Esophagus muscularis mucosa (tissue), 4 donors: ENCODE measurements around the gene GAS2L2. TPM values are rescaled to one million over a fixed set of nuclear protein-coding genes. Genes with fewer than 3 reads are reported as not detected.

Experiments used
- DNase-seq: peaks from one replicate; pipeline ENCODE4 v3.0.0-alpha.2; 2017; ENCODE audit errors: extremely low spot score
- H3K27ac ChIP-seq, 4 donors: fragments of 200-600 bp; sonication (generic); replicated peaks in 1 of 4; 1 replicate in 3 of 4; 2 replicates in 1 of 4; pipeline ENCODE4 v1.5.1; 2016 to 2019; ENCODE audit warnings: mild to moderate bottlenecking in 1 of 4
- H3K27me3 ChIP-seq, 4 donors: fragments of 200-600 bp; sonication (generic); one replicate each; pipeline versions ENCODE4 v1.5.1 to v1.6.0; 2016 to 2019
- H3K36me3 ChIP-seq, 4 donors: fragments of 200-600 bp; sonication (generic); one replicate each; pipeline ENCODE4 v1.5.1; 2016 to 2019
- H3K4me1 ChIP-seq, 4 donors: fragments of 200-600 bp; sonication (generic); one replicate each; pipeline ENCODE4 v1.5.1; 2016 to 2019
- H3K4me3 ChIP-seq, 4 donors: fragments of 200-600 bp; sonication (generic); 1 replicate in 2 of 4; 2 replicates in 2 of 4; pipeline ENCODE4 v1.5.1; 2016 to 2019; ENCODE audit warnings: mild to moderate bottlenecking in 4 of 4, moderate library complexity in 1 of 4
- H3K9me3 ChIP-seq, 4 donors: fragments of 200-600 bp; sonication (generic); 1 replicate in 3 of 4; 2 replicates in 1 of 4; pipeline ENCODE4 v1.5.1; 2016 to 2019
- CTCF ChIP-seq, 3 experiments: fragments of 200-600 bp in 2 of 3; fragments of 450-650 bp in 1 of 3; sonication (generic) in 2 of 3; IDR thresholded peaks; one replicate each; pipeline ENCODE4 v1.5.1; 2017 to 2019; ENCODE audit warnings: antibody characterized with exemption in 3 of 3, mild to moderate bottlenecking in 2 of 3, moderate library complexity in 1 of 3
- EP300 ChIP-seq: sonication (generic); formaldehyde crosslinking; IDR thresholded peaks from one replicate; pipeline ENCODE4 v1.6.1; 2017; ENCODE audit warnings: antibody characterized with exemption
- POLR2A ChIP-seq: fragments of 450-650 bp; IDR thresholded peaks from one replicate; pipeline ENCODE4 v1.6.1; 2017; ENCODE audit warnings: antibody characterized with exemption, moderate library complexity, mild to moderate bottlenecking, low read depth
- POLR2AphosphoS5 ChIP-seq, 2 donors: sonication (generic); formaldehyde crosslinking; IDR thresholded peaks; one replicate each; pipeline ENCODE4 v1.6.1; 2017; ENCODE audit warnings: antibody characterized with exemption in 2 of 2
- WGBS: methylation state at CpG from one replicate; pipeline ENCODE4 v1.1.5; 2018; 5-methylcytosine and 5-hydroxymethylcytosine counted together
- intact Hi-C: fragments of 100-400 bp; cut with DNase I; formaldehyde crosslinking; loops from one replicate; pipeline ENCODE4 v1.15.1; 2023
- total RNA-seq, 4 donors: library from RNA; depleted of rRNA; stranded (reverse); fragments of >200 nt; gene quantifications; one replicate each; pipeline versions ENCODE4 v1.1.0 to v1.2.1, GENCODE V29; 2016

GAS2L2 gene
- total RNA-seq, 4 donors from 2014 or later: 0.42 to 0.80 (median 0.48) TPM

GRCh38 chr17:35778641-35779196, 25.7 kb upstream of the GAS2L2 start:
- Histone ChIP-seq H3K4me3 (no peak overlapping the region), H3K27me3 (no peaks in the 10 kb centered on the region), H3K36me3 (peaks cover 0 to 20% (median 2%) of the 10 kb centered on the region in 4 donors), H3K27ac (peak overlapping the region; percentile 89 to 91 (median 90)), H3K4me1 (peaks cover 30 to 89% (median 74%) of the 10 kb centered on the region in 4 donors), H3K9me3 (no peaks in the 10 kb centered on the region)
- DNase-seq: no peak
- TF ChIP-seq CTCF (IDR thresholded peaks at IDR 0.05) (no peak), EP300 (no peak), POLR2AphosphoS5 (IDR thresholded peaks at IDR 0.05) (no peak), POLR2A (no peak)
- intact Hi-C loops: no loop called here
- 92% methylated on average over 16 of the region's 16 CpGs for WGBS

- 50% methylated on average over 6 of the region's 6 CpGs for WGBS
- peaks cover 0 to 20% (median 2%) of the 10 kb centered on the region in 4 donors for H3K36me3 ChIP-seq
- H3K9me3 ChIP-seq: no peaks in the 10 kb centered on the region
- peaks cover 23 to 79% (median 63%) of the 10 kb centered on the region in 4 donors for H3K4me1 ChIP-seq
- H3K4me3 ChIP-seq: peak overlapping the region; percentile 33 to 50 (median 45)
- H3K27me3 ChIP-seq: no peaks in the 10 kb centered on the region
- no peak for DNase-seq
- peak overlapping the region; percentile 89 to 91 (median 90) for H3K27ac ChIP-seq
- no peak for TF ChIP-seq CTCF (IDR thresholded peaks at IDR 0.05)
- TF ChIP-seq POLR2AphosphoS5 (IDR thresholded peaks at IDR 0.05): no peak
- no peak for TF ChIP-seq EP300
- TF ChIP-seq POLR2A: no peak
- intact Hi-C loops: no loop called here
These were observed 22.5 kb upstream of the GAS2L2 start for GRCh38 chr17:35775583-35775982.

GRCh38 chr17:35775039-35775438, 22.0 kb upstream of the GAS2L2 start:
- intact Hi-C loops: no loop called here
- Histone ChIP-seq H3K4me3 (peak overlapping the region; percentile 33 to 50 (median 45)), H3K27ac (peak overlapping the region; percentile 89 to 91 (median 90)), H3K9me3 (no peaks in the 10 kb centered on the region), H3K36me3 (peaks cover 0 to 20% (median 2%) of the 10 kb centered on the region in 4 donors), H3K27me3 (no peaks in the 10 kb centered on the region), H3K4me1 (peaks cover 23 to 75% (median 63%) of the 10 kb centered on the region in 4 donors)
- no peak for DNase-seq
- TF ChIP-seq CTCF (IDR thresholded peaks at IDR 0.05): no peak
- TF ChIP-seq POLR2AphosphoS5 (IDR thresholded peaks at IDR 0.05): no peak
- TF ChIP-seq POLR2A: no peak
- no peak for TF ChIP-seq EP300
- WGBS: 42% methylated on average over 5 of the region's 5 CpGs

GRCh38 chr17:35774499-35774898, 21.5 kb upstream of the GAS2L2 start:
- H3K36me3 ChIP-seq: peaks cover 0 to 18% (median 2%) of the 10 kb centered on the region in 4 donors
- TF ChIP-seq POLR2AphosphoS5 (IDR thresholded peaks at IDR 0.05) (peak; percentile 81 to 91), CTCF (IDR thresholded peaks at IDR 0.05) (no peak), EP300 (no peak)
- H3K9me3 ChIP-seq: no peaks in the 10 kb centered on the region
- no peak for DNase-seq
- H3K4me1 ChIP-seq: peaks cover 23 to 75% (median 63%) of the 10 kb centered on the region in 4 donors
- H3K27me3 ChIP-seq: no peaks in the 10 kb centered on the region
- WGBS: 44% methylated on average over 5 of the region's 5 CpGs
- intact Hi-C loops: no loop called here
- peak overlapping the region; percentile 89 to 91 (median 90) for H3K27ac ChIP-seq
- peak overlapping the region; percentile 33 to 50 (median 45) for H3K4me3 ChIP-seq
